Panc1 (cell line): ENCODE measurements around the gene RAB28. TPM values are rescaled to one million over a fixed set of nuclear protein-coding genes. Genes with fewer than 3 reads are reported as not detected.

Experiments used
- ATAC-seq: fragments of 200-7000 bp; cut with Tn5 transposase; 2 replicates; pipeline ENCODE4 v1.9.1; 2020; ENCODE audit warnings: mild to moderate bottlenecking, moderate library complexity
- BruUV-seq: library from RNA; stranded (reverse); fragments of 400-500 nt; replicated peaks from 2 replicates; lab custom pipeline; 2021; lab: Mats Ljungman, UMichigan
- CTCF ChIA-PET: fragments of 300-600 bp; sonication (Branson Sonifier 250); formaldehyde crosslinking; loops from one replicate; lab custom pipeline; 2022; ENCODE audit warnings: antibody characterized with exemption; lab: Charles Lee
- POLR2A ChIA-PET: fragments of 300-600 bp; sonication (Branson Sonifier 250); formaldehyde crosslinking; loops from one replicate; lab custom pipeline; 2022; ENCODE audit warnings: antibody characterized with exemption; lab: Charles Lee
- DNase-seq: peaks from one replicate; pipeline ENCODE4 v3.0.0-alpha.2; 2010; ENCODE audit warnings: low read depth, low spot score
- H3K27ac ChIP-seq: 2 replicates; pipeline ENCODE4 v1.5.1; 2011; ENCODE audit warnings: mild to moderate bottlenecking, low read length, inconsistent platforms
- H3K27me3 ChIP-seq: fragments of 200-500 bp; sonication (Bioruptor generic); 2 replicates; pipeline ENCODE4 v1.6.0; 2014; ENCODE audit warnings: low read length, inconsistent platforms; ENCODE audit not compliant: control insufficient read depth, insufficient read depth
- H3K36me3 ChIP-seq: fragments of 200-500 bp; sonication (Bioruptor generic); 2 replicates; pipeline ENCODE4 v1.5.1; 2014; ENCODE audit warnings: inconsistent platforms, mild to moderate bottlenecking, low read length, moderate library complexity; ENCODE audit not compliant: control insufficient read depth, insufficient read depth
- H3K4me1 ChIP-seq: 2 replicates; pipeline ENCODE4 v1.5.1; 2011; ENCODE audit warnings: inconsistent platforms, mild to moderate bottlenecking, low read length, moderate library complexity; ENCODE audit not compliant: control insufficient read depth, insufficient read depth
- H3K4me3 ChIP-seq, 2 experiments: 2 replicates each; pipeline ENCODE4 v1.5.1; 2011 to 2012; ENCODE audit warnings: low read depth in 2 of 2, low read length in 2 of 2, mild to moderate bottlenecking in 2 of 2, inconsistent platforms in 1 of 2, moderate library complexity in 1 of 2
- H3K9me3 ChIP-seq: fragments of 200-500 bp; sonication (Bioruptor generic); 2 replicates; pipeline ENCODE4 v1.5.1; 2014; ENCODE audit warnings: low read depth, mild to moderate bottlenecking, inconsistent platforms, low read length, moderate library complexity; ENCODE audit not compliant: control insufficient read depth, insufficient read depth
- CTCF ChIP-seq: fragments of 450-650 bp; IDR thresholded peaks from 2 replicates; pipeline ENCODE4 v1.5.1; 2017; ENCODE audit warnings: mild to moderate bottlenecking
- POLR2AphosphoS5 ChIP-seq: IDR thresholded peaks from 2 replicates; pipeline ENCODE4 v1.6.1; 2012; ENCODE audit warnings: mild to moderate bottlenecking, low read depth, low read length, moderate library complexity
- REST ChIP-seq, 2 experiments: IDR thresholded peaks; 2 replicates each; pipeline ENCODE4 v1.6.1; 2011 to 2012; ENCODE audit warnings: low read depth in 2 of 2, control low read depth in 1 of 2, low read length in 1 of 2, mild to moderate bottlenecking in 1 of 2, moderate library complexity in 1 of 2; ENCODE audit not compliant: insufficient read depth in 1 of 2
- SIN3A ChIP-seq: IDR thresholded peaks from 2 replicates; pipeline ENCODE4 v1.6.1; 2012; ENCODE audit warnings: low read depth, mild to moderate bottlenecking, low read length, moderate library complexity, borderline replicate concordance; ENCODE audit not compliant: insufficient read depth
- TCF7L2 ChIP-seq: IDR thresholded peaks from 2 replicates; pipeline ENCODE4 v1.6.1; 2011; ENCODE audit warnings: mild to moderate bottlenecking, low read depth, low read length, inconsistent platforms
- in situ Hi-C: cut with HindIII; loops from 2 replicates; pipeline ENCODE4 v1.10.0; 2016; ENCODE audit warnings: low sequenced_read_pairs, low pct_unique_long_range_greater_than_20kb
- intact Hi-C: fragments of 100-400 bp; cut with micrococcal nuclease; formaldehyde crosslinking; loops from one replicate; pipeline ENCODE4 v1.10.0; 2022; ENCODE audit not compliant: unreplicated experiment
- total RNA-seq: library from RNA; stranded (reverse); gene quantifications from one replicate; pipeline ENCODE4 v1.2.1, GENCODE V29; 2021; ENCODE audit not compliant: unreplicated experiment

The RAB28 gene
- total RNA-seq, 1 experiment from 2014 or later = 10.2 TPM

GRCh38 chr4:13483136-13483767 lies 888 bp downstream of the RAB28 start:
- peaks cover 7% of the 10 kb centered on the region; the same call in 1 of the 2 replicates for H3K4me1 ChIP-seq
- H3K9me3 ChIP-seq = no peaks in the 10 kb centered on the region
- ChIA-PET CTCF (interaction anchor here (0.6 kb wide), 1 partner anchor 375 kb away, joined by 3 read pairs; no protein-coding TSS in a partner anchor), POLR2A (interaction anchor here (0.6 kb wide), 1 partner anchor 43 kb away, joined by 3 read pairs; no protein-coding TSS in a partner anchor)
- no TSS peak for BruUV-seq
- H3K27ac ChIP-seq = peak overlapping the region; percentile 79
- ATAC-seq = no peak; the same call in 1 of the 2 replicates
- peak overlapping the region; percentile 70 to 85 for H3K4me3 ChIP-seq
- in situ Hi-C loops (no loop called here), intact Hi-C loops (no loop called here)
- no peaks in the 10 kb centered on the region for H3K27me3 ChIP-seq
- DNase-seq = no peak
- no peaks in the 10 kb centered on the region; the same call in none of the 2 replicates for H3K36me3 ChIP-seq
- TF ChIP-seq SIN3A (no peak), REST (IDR thresholded peaks at IDR 0.05; ENCODE audit: insufficient read depth in 1 of 2, low read depth in 2 of 2, low read length in 1 of 2) (no peak; a peak in 1 of 4 replicates), TCF7L2 (no peak), POLR2AphosphoS5 (no peak), CTCF (no peak)

- peaks cover 7% of the 10 kb centered on the region; the same call in 1 of the 2 replicates for H3K4me1 ChIP-seq
- no TSS peak for BruUV-seq
- ATAC-seq (no peak), DNase-seq (no peak)
- intact Hi-C loops (no loop called here), in situ Hi-C loops (no loop called here)
- TF ChIP-seq CTCF = no peak
- POLR2A ChIA-PET = no interaction called here
- H3K27ac ChIP-seq = no peak overlapping the region
- no peaks in the 10 kb centered on the region for H3K27me3 ChIP-seq
- H3K36me3 ChIP-seq = no peaks in the 10 kb centered on the region; the same call in none of the 2 replicates
- H3K4me3 ChIP-seq = no peak overlapping the region
- CTCF ChIA-PET = no interaction called here
- H3K9me3 ChIP-seq = no peaks in the 10 kb centered on the region
Measured at GRCh38 chr4:13481569-13481968, 2.6 kb downstream of the RAB28 start.
